OCI-LY3 (cell line): ENCODE data around the gene MYO7A.

Experiments
- H2AFZ ChIP-seq: fragments of 200-600, 300-600 bp; shearing (Covaris generic); 2 replicates; pipeline ENCODE4 v1.6.0; 2014; ENCODE audit warnings: antibody characterized with exemption, low read depth, low read length
- H3K27ac ChIP-seq: fragments of 200-600, 300-600 bp; sonication (generic); 2 replicates; pipeline ENCODE4 v1.5.1; 2014; ENCODE audit warnings: mild to moderate bottlenecking, low read length, moderate library complexity, mixed read lengths
- H3K27me3 ChIP-seq: fragments of 200-600, 300-600 bp; sonication (generic); 2 replicates; pipeline ENCODE4 v1.6.1; 2014; ENCODE audit warnings: low read depth, low read length, mixed read lengths
- H3K36me3 ChIP-seq: fragments of 200-600, 300-600 bp; sonication (generic); replicated peaks from 2 replicates; pipeline ENCODE3; 2014; ENCODE audit warnings: low read depth, low read length, mixed read lengths
- H3K4me1 ChIP-seq: fragments of 300-600, 200-600 bp; sonication (generic); 2 replicates; pipeline ENCODE4 v1.6.1; 2014; ENCODE audit warnings: low read length, mixed read lengths
- H3K4me2 ChIP-seq: fragments of 200-600, 300-600 bp; sonication (generic); 2 replicates; pipeline ENCODE4 v1.6.1; 2014; ENCODE audit warnings: low read length, mixed read lengths
- H3K4me3 ChIP-seq: fragments of 300-600, 200-600 bp; sonication (generic); 2 replicates; pipeline ENCODE4 v1.5.1; 2014; ENCODE audit warnings: antibody characterized with exemption, mild to moderate bottlenecking, low read length, moderate library complexity
- H3K79me2 ChIP-seq: fragments of 300-600, 200-600 bp; shearing (Covaris generic); 2 replicates; pipeline ENCODE4 v1.6.1; 2014; ENCODE audit warnings: mild to moderate bottlenecking, low read length, mixed read lengths
- H3K9ac ChIP-seq: fragments of 300-600, 200-600 bp; shearing (Covaris generic); 2 replicates; pipeline ENCODE4 v1.6.0; 2014; ENCODE audit warnings: mild to moderate bottlenecking, low read length, moderate library complexity
- H3K9me3 ChIP-seq: fragments of 200-600, 300-600 bp; shearing (Covaris generic); 2 replicates; pipeline ENCODE4 v1.6.1; 2014; ENCODE audit warnings: low read length, mixed read lengths; ENCODE audit not compliant: insufficient read depth
- H4K20me1 ChIP-seq: fragments of 200-600, 300-600 bp; sonication (generic); 2 replicates; pipeline ENCODE4 v1.6.1; 2016; ENCODE audit warnings: low read length, mixed read lengths; ENCODE audit not compliant: insufficient read depth
- CTCF ChIP-seq: fragments of 200-600, 300-600 bp; sonication (generic); IDR thresholded peaks from 2 replicates; pipeline ENCODE4 v1.5.1; 2014; ENCODE audit warnings: antibody characterized with exemption, low read length, low read depth
- EZH2phosphoT487 ChIP-seq: fragments of 200-600 bp; shearing (Covaris generic); IDR thresholded peaks from 2 replicates; pipeline ENCODE4 v1.6.1; 2018; ENCODE audit warnings: antibody characterized with exemption, mixed run types, low read depth

Gene MYO7A

DNA sequence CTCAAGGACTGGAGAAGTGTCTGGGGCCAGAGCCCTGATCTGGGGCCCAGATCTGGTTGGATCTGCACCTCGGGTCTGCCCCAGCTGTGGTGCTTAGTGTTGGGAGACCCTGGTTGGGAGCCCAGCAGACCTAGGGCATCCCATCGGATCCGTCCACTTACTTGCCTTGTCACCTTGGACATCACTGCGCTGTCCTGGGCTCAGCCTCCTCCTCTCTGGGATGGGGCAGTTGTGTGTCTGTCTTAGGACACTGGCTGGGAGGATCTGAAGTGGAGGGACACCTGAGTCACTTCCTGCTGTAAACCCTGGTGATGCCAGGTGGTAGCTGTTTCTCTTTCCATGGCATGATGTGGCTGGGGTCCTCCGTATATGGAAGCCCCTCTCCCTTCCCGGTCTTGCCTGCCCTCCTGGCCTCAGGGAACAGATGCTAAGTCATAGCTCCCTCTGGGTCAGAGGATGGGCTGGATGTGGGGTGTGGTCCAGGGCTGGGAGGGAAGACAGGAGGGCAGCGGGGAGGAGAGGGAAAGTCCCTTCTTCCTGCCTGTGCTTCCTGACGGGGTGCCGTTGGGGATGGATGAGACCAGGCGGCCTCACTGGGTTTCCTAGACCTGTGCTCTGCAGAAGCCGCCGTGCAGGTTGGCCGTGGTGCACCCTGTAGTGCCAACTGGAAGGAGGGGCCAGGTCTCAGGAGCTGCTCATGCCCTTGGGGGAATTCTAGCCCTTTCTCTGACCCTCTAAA is 37.5 kb upstream of the MYO7A start:
- H4K20me1 ChIP-seq: no peaks in the 10 kb centered on the region
- peaks cover 7% of the 10 kb centered on the region for H3K4me1 ChIP-seq
- H3K79me2 ChIP-seq: no peaks in the 10 kb centered on the region
- no peak overlapping the region for H3K27ac ChIP-seq
- H3K36me3 ChIP-seq: no peaks in the 10 kb centered on the region
- peak overlapping the region; percentile 37 for H2AFZ ChIP-seq
- no peaks in the 10 kb centered on the region for H3K9me3 ChIP-seq
- H3K4me3 ChIP-seq: peak overlapping the region; percentile 21; the same call in 1 of the 2 replicates
- TF ChIP-seq CTCF: no peak
- no peak for TF ChIP-seq EZH2phosphoT487
- no peak overlapping the region for H3K9ac ChIP-seq
- peak overlapping the region; percentile 49 for H3K4me2 ChIP-seq
- H3K27me3 ChIP-seq: no peaks in the 10 kb centered on the region

DNA sequence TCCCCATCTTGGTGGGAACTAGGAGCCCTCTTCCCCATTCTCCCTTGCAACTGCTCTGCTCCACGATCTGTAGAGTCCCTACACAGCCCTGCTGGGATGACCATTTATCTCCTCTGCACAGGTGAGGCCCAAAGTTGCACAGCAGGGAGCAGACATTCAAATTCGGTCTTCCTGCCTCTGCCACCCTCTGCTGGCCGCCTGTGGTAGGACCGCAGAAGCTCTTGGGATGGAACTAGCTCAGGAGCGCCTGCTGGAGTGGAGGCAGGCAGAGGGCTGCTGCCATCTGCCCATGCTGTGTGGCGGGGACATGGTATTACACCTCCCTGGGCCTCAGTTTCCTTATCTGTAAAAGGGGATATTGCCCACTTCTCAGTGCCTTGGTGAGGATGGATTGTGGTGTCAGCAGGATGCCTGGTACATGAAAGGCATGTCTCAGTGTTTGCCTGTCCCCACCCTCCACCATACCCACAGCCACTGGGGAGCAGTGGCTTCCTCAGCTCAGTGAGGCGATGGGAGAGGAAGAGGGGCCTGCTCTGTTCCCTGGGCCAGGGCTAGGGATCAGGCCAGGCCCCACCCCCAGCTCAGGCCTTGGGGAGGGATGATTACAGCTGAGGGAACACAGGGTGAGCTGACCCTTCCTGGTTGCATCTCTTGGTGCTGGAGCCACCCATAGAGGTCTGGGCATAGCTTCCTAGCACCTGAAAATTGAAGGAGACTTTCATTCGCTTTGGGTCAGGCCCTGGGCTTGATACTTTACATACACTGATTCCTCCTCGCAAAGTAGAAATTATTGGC is 36.7 kb upstream of the MYO7A start:
- Histone ChIP-seq H3K4me2 (peak overlapping the region; percentile 49), H3K9ac (no peak overlapping the region), H3K9me3 (no peaks in the 10 kb centered on the region), H3K36me3 (no peaks in the 10 kb centered on the region), H3K4me3 (peak overlapping the region; percentile 21; the same call in 1 of the 2 replicates), H3K4me1 (peaks cover 7% of the 10 kb centered on the region), H3K27me3 (no peaks in the 10 kb centered on the region), H3K27ac (no peak overlapping the region), H3K79me2 (no peaks in the 10 kb centered on the region), H4K20me1 (no peaks in the 10 kb centered on the region), H2AFZ (peak overlapping the region; percentile 37)
- TF ChIP-seq CTCF (peak; percentile 97), EZH2phosphoT487 (no peak)

GRCh38 chr11:77092382-77092781 is 35.7 kb upstream of the MYO7A start:
- no peaks in the 10 kb centered on the region for H3K36me3 ChIP-seq
- no peaks in the 10 kb centered on the region for H4K20me1 ChIP-seq
- H3K9ac ChIP-seq: no peak overlapping the region

More at GRCh38 chr11:77092382-77092781, 35.7 kb upstream of the MYO7A start:
- TF ChIP-seq CTCF (no peak), EZH2phosphoT487 (no peak)
- Histone ChIP-seq H2AFZ (no peak overlapping the region), H3K79me2 (no peaks in the 10 kb centered on the region), H3K27me3 (no peaks in the 10 kb centered on the region), H3K9me3 (no peaks in the 10 kb centered on the region), H3K4me2 (no peak overlapping the region), H3K4me3 (no peak overlapping the region), H3K27ac (no peak overlapping the region), H3K4me1 (peaks cover 7% of the 10 kb centered on the region)
